ENCODE measurements around the gene HELT. TPM values are rescaled to one million over a fixed set of nuclear protein-coding genes. Genes with fewer than 3 reads are reported as not detected.
"Not testable (repeated sequence)": the region's sequence is repeated elsewhere in the genome, so short reads cannot be mapped to it uniquely, and the experiment has no call there.

HELT gene
- total RNA-seq, 1 donor from 2014 or later = not detected

- intact Hi-C loops (cut with micrococcal nuclease) = no loop called here
- H3K27ac Mint-ChIP-seq = no peak overlapping the region
- ATAC-seq (ENCODE audit: low read depth) = no peak
- no peak overlapping the region for H3K4me3 Mint-ChIP-seq
- TF ChIP-seq, protein P1, sequence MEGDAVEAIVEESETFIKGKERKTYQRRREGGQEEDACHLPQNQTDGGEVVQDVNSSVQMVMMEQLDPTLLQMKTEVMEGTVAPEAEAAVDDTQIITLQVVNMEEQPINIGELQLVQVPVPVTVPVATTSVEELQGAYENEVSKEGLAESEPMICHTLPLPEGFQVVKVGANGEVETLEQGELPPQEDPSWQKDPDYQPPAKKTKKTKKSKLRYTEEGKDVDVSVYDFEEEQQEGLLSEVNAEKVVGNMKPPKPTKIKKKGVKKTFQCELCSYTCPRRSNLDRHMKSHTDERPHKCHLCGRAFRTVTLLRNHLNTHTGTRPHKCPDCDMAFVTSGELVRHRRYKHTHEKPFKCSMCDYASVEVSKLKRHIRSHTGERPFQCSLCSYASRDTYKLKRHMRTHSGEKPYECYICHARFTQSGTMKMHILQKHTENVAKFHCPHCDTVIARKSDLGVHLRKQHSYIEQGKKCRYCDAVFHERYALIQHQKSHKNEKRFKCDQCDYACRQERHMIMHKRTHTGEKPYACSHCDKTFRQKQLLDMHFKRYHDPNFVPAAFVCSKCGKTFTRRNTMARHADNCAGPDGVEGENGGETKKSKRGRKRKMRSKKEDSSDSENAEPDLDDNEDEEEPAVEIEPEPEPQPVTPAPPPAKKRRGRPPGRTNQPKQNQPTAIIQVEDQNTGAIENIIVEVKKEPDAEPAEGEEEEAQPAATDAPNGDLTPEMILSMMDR (IDR thresholded peaks at IDR 0.05) = no peak
- H3K9me3 Mint-ChIP-seq = no peaks in the 10 kb centered on the region
- H3K36me3 Mint-ChIP-seq (ENCODE audit: low read depth) = no peaks in the 10 kb centered on the region
- H3K4me1 Mint-ChIP-seq = no peaks in the 10 kb centered on the region
- CTCF ChIA-PET = no interaction called here
- no peaks in the 10 kb centered on the region for H3K27me3 Mint-ChIP-seq
- POLR2A ChIA-PET = no interaction called here
- no peak for DNase-seq
Measured at GRCh38 chr4:184993247-184993646, 25.0 kb upstream of the HELT start.

DNA sequence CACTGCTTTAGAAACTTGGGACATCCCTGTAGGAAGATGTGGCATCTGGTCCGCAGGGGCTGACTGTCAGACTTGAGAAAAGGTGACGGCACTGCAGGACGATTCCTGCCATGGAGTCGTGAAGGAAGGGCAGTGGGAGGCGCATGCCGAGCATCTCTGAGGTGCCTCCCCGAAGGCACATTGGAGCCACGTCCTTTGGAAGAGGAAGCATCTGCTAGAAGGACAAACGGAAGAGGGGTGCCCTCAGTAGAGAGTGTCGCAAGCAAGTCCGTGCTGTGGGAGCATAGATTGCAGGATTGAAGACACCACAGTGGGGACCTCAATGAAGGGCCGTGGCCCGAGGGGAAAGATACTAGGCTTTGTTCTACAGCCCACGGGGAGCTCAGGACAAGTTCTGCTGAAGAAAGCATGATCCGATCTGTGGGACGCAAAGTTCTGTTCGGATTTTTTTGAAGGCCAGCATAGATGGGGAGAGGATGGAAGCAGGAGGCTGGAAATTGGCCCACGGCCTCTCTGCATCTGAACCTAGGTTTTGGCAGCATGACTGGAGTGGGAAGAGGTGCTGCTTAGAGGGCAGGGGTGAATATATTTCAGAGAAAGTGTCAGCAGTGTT lies 24.2 kb upstream of the HELT start:
- Mint-ChIP-seq H3K27ac (no peak overlapping the region), H3K4me3 (no peak overlapping the region)
- TF ChIP-seq, protein P1 (IDR thresholded peaks at IDR 0.05) = no peak

DNA sequence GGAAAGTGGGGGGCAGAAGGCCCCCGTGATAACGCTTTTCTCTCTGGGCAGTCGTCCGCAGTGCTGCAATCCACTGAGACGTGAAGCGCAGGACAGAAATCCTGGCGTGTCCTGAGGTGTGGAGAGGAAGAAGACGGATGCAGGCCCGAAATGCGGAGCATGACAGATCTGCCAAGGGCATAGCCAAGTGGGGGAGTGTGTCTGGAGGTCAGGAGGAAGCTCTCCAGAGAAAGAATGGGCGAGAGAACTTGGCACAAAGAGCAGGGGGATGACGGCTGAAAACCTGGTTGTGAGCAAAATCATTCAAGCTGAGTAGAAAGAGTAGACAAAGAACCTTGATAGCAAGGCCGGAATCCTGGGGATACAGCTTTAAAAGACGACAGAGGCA lies 23.7 kb upstream of the HELT start:
- no peak for DNase-seq
- intact Hi-C loops (cut with micrococcal nuclease) = no loop called here
- ChIA-PET CTCF (no interaction called here), POLR2A (no interaction called here)
- Mint-ChIP-seq H3K4me3 (no peak overlapping the region), H3K36me3 (ENCODE audit: low read depth) (no peaks in the 10 kb centered on the region), H3K9me3 (no peaks in the 10 kb centered on the region), H3K4me1 (no peaks in the 10 kb centered on the region), H3K27ac (no peak overlapping the region), H3K27me3 (no peaks in the 10 kb centered on the region)
- ATAC-seq (ENCODE audit: low read depth) = no peak
- TF ChIP-seq, protein P1 (IDR thresholded peaks at IDR 0.05) = no peak

More for the DNA sequence above, 24.2 kb upstream of the HELT start:
- CTCF ChIA-PET = no interaction called here
- H3K9me3 Mint-ChIP-seq = no peaks in the 10 kb centered on the region
- H3K36me3 Mint-ChIP-seq (ENCODE audit: low read depth) = no peaks in the 10 kb centered on the region
- intact Hi-C loops (cut with micrococcal nuclease) = no loop called here
- H3K4me1 Mint-ChIP-seq = no peaks in the 10 kb centered on the region
- DNase-seq (no peak), ATAC-seq (ENCODE audit: low read depth) (no peak)
- POLR2A ChIA-PET = no interaction called here
- no peaks in the 10 kb centered on the region for H3K27me3 Mint-ChIP-seq

GRCh38 chr4:184997656-184998055 lies 20.6 kb upstream of the HELT start:
- H3K4me1 Mint-ChIP-seq; DNase-seq; H3K27ac Mint-ChIP-seq; H3K36me3 Mint-ChIP-seq (ENCODE audit: low read depth); H3K27me3 Mint-ChIP-seq; POLR2A ChIA-PET; CTCF ChIA-PET; H3K4me3 Mint-ChIP-seq; intact Hi-C loops (cut with micrococcal nuclease); ATAC-seq (ENCODE audit: low read depth); H3K9me3 Mint-ChIP-seq: not testable (repeated sequence)

- intact Hi-C loops (cut with micrococcal nuclease) = loop anchor here (10.0 kb wide), 1 partner anchor 302 kb away; no protein-coding TSS in a partner anchor
- Mint-ChIP-seq H3K27ac (no peak overlapping the region), H3K36me3 (ENCODE audit: low read depth) (no peaks in the 10 kb centered on the region), H3K4me3 (no peak overlapping the region), H3K27me3 (peaks cover 27% of the 10 kb centered on the region), H3K4me1 (peaks cover 9% of the 10 kb centered on the region), H3K9me3 (no peaks in the 10 kb centered on the region)
- CTCF ChIA-PET = no interaction called here
- TF ChIP-seq, protein P1 (IDR thresholded peaks at IDR 0.05) = no peak
- no peak for ATAC-seq (ENCODE audit: low read depth)
- no peak for DNase-seq
- POLR2A ChIA-PET = no interaction called here
Measured at GRCh38 chr4:185002784-185003183, 15.5 kb upstream of the HELT start.

Data from activated B cell treated with CpG ODN at 0.5 μM for 24 hours (primary cell).